ENCODE data around the gene VOPP1.

- no peak for TF ChIP-seq CTCF (IDR thresholded peaks at IDR 0.05; ENCODE audit: low read depth, low read length, poor library complexity, severe bottlenecking)
- no peak for TF ChIP-seq EZH2phosphoT487 (IDR thresholded peaks at IDR 0.05; ENCODE audit: borderline replicate concordance, low read length)
Measured at GRCh38 chr7:55500117-55500756, 72.1 kb downstream of the VOPP1 start.

Data from DOHH2 (cell line).